ENCODE data around the gene LRRC58. TPM values are rescaled to one million over a fixed set of nuclear protein-coding genes. Genes with fewer than 3 reads are reported as not detected.
"Not testable (repeated sequence)": the region's sequence is repeated elsewhere in the genome, so short reads cannot be mapped to it uniquely, and the experiment has no call there.

Gene LRRC58
- total RNA-seq, 6 experiments from 2014 or later, result 14.2 to 17.9 (median 16.3) TPM

DNA sequence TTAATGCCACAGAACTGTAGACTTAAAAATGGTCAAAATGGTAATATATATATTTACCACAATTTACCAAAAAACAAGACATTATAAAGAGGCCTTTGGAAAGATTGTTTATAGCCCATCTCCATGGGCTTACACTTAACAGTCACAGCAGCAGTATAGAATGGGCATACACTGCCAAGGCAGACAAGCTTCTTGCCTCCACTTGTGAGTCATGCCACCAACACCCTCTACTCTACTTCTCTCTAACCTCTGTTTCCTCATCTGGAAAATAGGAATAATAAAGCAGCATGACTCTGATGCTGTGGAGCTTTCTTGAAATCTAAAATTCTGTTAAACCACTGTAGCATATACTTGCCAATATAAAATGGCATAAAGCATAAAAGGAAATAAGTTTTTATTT lies 49.8 kb downstream of the LRRC58 start:
- H3K4me3 Mint-ChIP-seq, result no peak overlapping the region
- TF ChIP-seq, protein P1, sequence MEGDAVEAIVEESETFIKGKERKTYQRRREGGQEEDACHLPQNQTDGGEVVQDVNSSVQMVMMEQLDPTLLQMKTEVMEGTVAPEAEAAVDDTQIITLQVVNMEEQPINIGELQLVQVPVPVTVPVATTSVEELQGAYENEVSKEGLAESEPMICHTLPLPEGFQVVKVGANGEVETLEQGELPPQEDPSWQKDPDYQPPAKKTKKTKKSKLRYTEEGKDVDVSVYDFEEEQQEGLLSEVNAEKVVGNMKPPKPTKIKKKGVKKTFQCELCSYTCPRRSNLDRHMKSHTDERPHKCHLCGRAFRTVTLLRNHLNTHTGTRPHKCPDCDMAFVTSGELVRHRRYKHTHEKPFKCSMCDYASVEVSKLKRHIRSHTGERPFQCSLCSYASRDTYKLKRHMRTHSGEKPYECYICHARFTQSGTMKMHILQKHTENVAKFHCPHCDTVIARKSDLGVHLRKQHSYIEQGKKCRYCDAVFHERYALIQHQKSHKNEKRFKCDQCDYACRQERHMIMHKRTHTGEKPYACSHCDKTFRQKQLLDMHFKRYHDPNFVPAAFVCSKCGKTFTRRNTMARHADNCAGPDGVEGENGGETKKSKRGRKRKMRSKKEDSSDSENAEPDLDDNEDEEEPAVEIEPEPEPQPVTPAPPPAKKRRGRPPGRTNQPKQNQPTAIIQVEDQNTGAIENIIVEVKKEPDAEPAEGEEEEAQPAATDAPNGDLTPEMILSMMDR (IDR thresholded peaks at IDR 0.05), result no peak
- H3K27me3 Mint-ChIP-seq (ENCODE audit: insufficient read depth), result peaks cover 8% of the 10 kb centered on the region
- H3K27ac Mint-ChIP-seq, result no peak overlapping the region
- peaks cover 3% of the 10 kb centered on the region for H3K9me3 Mint-ChIP-seq
- DNase-seq, result no peak
- H3K36me3 Mint-ChIP-seq (ENCODE audit: low read depth), result no peaks in the 10 kb centered on the region
- no peaks in the 10 kb centered on the region for H3K4me1 Mint-ChIP-seq (ENCODE audit: low read depth)

DNA sequence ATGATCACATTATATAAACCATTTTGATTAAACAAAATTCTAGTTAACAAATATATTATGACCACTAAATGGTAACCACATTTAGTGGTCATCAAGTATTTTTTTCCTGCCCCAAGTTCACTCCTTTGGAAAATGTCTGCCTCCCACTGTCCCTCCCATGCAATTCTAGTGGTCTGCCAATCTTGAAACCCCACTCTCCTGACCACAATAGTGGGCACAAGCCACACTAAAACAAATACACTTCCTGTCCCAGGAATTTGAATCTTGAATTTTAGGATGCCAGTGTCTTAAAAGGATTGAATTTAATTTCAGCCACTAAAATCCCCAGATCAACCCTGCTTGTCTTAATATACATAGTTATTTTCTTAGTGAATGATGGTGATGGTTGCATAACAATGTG lies 50.2 kb downstream of the LRRC58 start:
- Mint-ChIP-seq H3K9me3 (peaks cover 7% of the 10 kb centered on the region), H3K4me3 (no peak overlapping the region), H3K4me1 (ENCODE audit: low read depth) (no peaks in the 10 kb centered on the region), H3K36me3 (ENCODE audit: low read depth) (no peaks in the 10 kb centered on the region), H3K27ac (no peak overlapping the region), H3K27me3 (ENCODE audit: insufficient read depth) (peaks cover 10% of the 10 kb centered on the region)
- no peak for DNase-seq
- TF ChIP-seq, protein P1 (IDR thresholded peaks at IDR 0.05), result no peak

DNA sequence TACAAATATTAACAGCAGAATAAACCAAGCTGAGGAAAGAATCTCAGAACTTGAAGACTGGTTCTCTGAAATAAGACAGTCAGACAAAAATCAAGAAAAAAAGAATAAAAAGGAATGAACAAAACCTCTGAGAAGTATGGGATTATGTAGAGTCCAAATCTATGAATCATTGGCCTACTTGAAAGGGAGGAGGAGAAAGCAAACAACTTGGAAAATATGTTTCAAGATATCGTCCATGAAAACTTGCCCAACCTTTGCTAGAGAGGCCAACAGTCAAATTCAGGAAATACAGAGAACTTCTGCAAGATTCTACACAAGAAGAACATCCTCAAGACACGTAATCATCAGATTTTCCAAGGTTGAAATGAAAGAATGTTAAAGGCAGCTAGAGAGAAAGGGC lies 57.6 kb downstream of the LRRC58 start:
- Mint-ChIP-seq H3K36me3 (ENCODE audit: low read depth) (peaks cover 20% of the 10 kb centered on the region), H3K9me3 (peaks cover 28% of the 10 kb centered on the region), H3K27me3 (ENCODE audit: insufficient read depth) (peaks cover 30% of the 10 kb centered on the region)
- H3K4me1 Mint-ChIP-seq (ENCODE audit: low read depth); H3K4me3 Mint-ChIP-seq; H3K27ac Mint-ChIP-seq: not testable (repeated sequence)
- DNase-seq, result peak; percentile 10

DNA sequence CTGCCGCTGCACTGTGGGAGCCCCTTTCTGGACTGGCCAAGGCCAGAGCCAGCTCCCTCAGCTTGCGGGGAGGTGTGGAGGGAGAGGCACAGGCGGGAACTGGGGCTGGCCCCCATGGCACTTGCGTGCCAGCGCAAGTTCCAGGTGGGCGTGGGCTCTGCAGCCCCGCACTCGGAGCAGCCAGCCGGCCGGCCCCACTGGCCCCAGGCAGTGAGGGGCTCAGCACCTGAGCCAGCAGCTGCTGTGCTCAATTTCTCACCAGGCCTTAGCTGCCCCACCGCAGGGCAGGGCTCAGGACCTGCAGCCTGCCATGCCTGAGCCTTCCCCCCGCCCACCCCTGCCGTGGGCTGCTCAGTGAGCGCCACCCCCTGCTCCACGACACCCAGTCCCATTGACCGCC lies 59.5 kb downstream of the LRRC58 start:
- H3K4me1 Mint-ChIP-seq (ENCODE audit: low read depth), result peaks cover 4% of the 10 kb centered on the region; the same call in 1 of the 2 replicates
- H3K9me3 Mint-ChIP-seq, result peaks cover 28% of the 10 kb centered on the region
- DNase-seq, result no peak

DNA sequence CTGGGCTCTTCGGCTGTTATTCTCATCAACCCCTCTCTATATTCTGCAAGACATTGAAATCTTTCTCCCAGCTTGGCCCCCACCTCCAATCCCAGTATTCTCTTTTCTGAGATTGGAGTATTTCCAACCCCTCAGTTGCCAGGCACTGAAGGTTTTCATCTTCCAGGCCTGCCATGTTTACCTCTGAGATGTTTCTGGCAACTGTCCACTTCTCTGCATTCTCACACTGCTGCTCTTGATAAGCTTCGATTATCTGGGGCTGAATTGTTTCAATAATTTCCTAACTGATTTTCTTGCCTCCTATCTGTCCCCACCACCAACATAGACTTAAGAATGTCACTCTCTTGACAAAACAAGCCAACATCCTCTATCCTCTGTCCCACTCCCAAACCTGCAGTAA lies 62.7 kb downstream of the LRRC58 start:
- Mint-ChIP-seq H3K4me1 (ENCODE audit: low read depth) (peaks cover under 1% of the 10 kb centered on the region; the same call in 1 of the 2 replicates), H3K9me3 (peaks cover 6% of the 10 kb centered on the region), H3K27ac (no peak overlapping the region), H3K4me3 (no peak overlapping the region), H3K36me3 (ENCODE audit: low read depth) (peaks cover 6% of the 10 kb centered on the region; the same call in 1 of the 2 replicates), H3K27me3 (ENCODE audit: insufficient read depth) (peaks cover 42% of the 10 kb centered on the region)
- DNase-seq, result no peak
- TF ChIP-seq, protein P1 (IDR thresholded peaks at IDR 0.05), result no peak

More for the DNA sequence above, 59.5 kb downstream of the LRRC58 start:
- peaks cover 39% of the 10 kb centered on the region for H3K27me3 Mint-ChIP-seq (ENCODE audit: insufficient read depth)
- no peak overlapping the region for H3K27ac Mint-ChIP-seq
- H3K36me3 Mint-ChIP-seq (ENCODE audit: low read depth), result peaks cover 20% of the 10 kb centered on the region
- TF ChIP-seq, protein P1 (IDR thresholded peaks at IDR 0.05), result no peak
- no peak overlapping the region for H3K4me3 Mint-ChIP-seq

DNA sequence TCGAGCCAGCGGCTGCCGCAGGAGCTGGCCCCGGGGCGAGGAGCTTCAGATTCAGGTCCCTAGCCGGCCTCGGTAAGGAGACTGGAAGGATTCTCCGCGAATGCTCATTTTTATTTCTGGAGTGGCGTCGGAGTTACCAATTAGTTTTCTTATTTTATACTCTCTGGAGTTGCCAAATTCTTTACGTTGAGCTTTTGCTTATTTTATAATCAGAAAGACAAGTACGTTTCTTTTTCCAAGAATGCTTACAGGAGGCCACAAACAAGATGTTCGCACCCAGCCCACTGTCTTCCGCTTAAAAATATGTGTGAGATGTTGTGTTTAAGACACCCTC lies 63.7 kb downstream of the LRRC58 start:
- H3K4me3 Mint-ChIP-seq, result peak overlapping the region; percentile 16; the same call in 1 of the 2 replicates
- peaks cover 47% of the 10 kb centered on the region for H3K27me3 Mint-ChIP-seq (ENCODE audit: insufficient read depth)
- no peak overlapping the region for H3K27ac Mint-ChIP-seq
- peaks cover 4% of the 10 kb centered on the region; the same call in 1 of the 2 replicates for H3K36me3 Mint-ChIP-seq (ENCODE audit: low read depth)
- TF ChIP-seq, protein P1 (IDR thresholded peaks at IDR 0.05), result no peak
- no peak for DNase-seq
- no peaks in the 10 kb centered on the region for H3K4me1 Mint-ChIP-seq (ENCODE audit: low read depth)
- peaks cover 5% of the 10 kb centered on the region for H3K9me3 Mint-ChIP-seq

Data from HFFc6 (cell line).